Stimulated activated CD8-positive, alpha-beta memory T cell treated with anti-CD3 and anti-CD28 coated beads, Interleukin-15, amount 100 ng/mL, for 24 hours (primary cell): ENCODE results near the gene CERS6.

Experiments
- DNase-seq: peaks from one replicate; pipeline ENCODE4 v3.0.0-alpha.2; 2020; ENCODE audit warnings: low read depth

CERS6 gene

GRCh38 chr2:168530982-168531622, 75.0 kb downstream of the CERS6 start:
- DNase-seq: no peak

- no peak for DNase-seq
These were observed 78.9 kb downstream of the CERS6 start for GRCh38 chr2:168534926-168535325.

GRCh38 chr2:168536925-168537466, 80.9 kb downstream of the CERS6 start:
- DNase-seq: no peak

- DNase-seq: no peak
These were observed 82.1 kb downstream of the CERS6 start for GRCh38 chr2:168538133-168538532.

- no peak for DNase-seq
These were observed 82.5 kb downstream of the CERS6 start for GRCh38 chr2:168538534-168538933.

- no peak for DNase-seq
These were observed 83.9 kb downstream of the CERS6 start for GRCh38 chr2:168539945-168540344.

GRCh38 chr2:168541858-168542257, 85.8 kb downstream of the CERS6 start:
- DNase-seq: no peak

GRCh38 chr2:168543037-168543436, 87.0 kb downstream of the CERS6 start:
- no peak for DNase-seq

- no peak for DNase-seq
These were observed 87.9 kb downstream of the CERS6 start for GRCh38 chr2:168543935-168544334.

GRCh38 chr2:168545439-168546082, 89.5 kb downstream of the CERS6 start:
- DNase-seq: no peak

- DNase-seq: no peak
These were observed 94.6 kb downstream of the CERS6 start for GRCh38 chr2:168550670-168551069.

- no peak for DNase-seq
These were observed 96.4 kb downstream of the CERS6 start for GRCh38 chr2:168552450-168552856.

GRCh38 chr2:168555283-168555682, 99.2 kb downstream of the CERS6 start:
- no peak for DNase-seq

- DNase-seq: no peak
These were observed 103.1 kb downstream of the CERS6 start for GRCh38 chr2:168559187-168559586.

- no peak for DNase-seq
These were observed 104.9 kb downstream of the CERS6 start for GRCh38 chr2:168560817-168561499.

GRCh38 chr2:168561991-168562390, 105.9 kb downstream of the CERS6 start:
- no peak for DNase-seq

- no peak for DNase-seq
These were observed 106.9 kb downstream of the CERS6 start for GRCh38 chr2:168562971-168563370.

GRCh38 chr2:168564641-168565040, 108.6 kb downstream of the CERS6 start:
- DNase-seq: no peak

- DNase-seq: no peak
These were observed 109.0 kb downstream of the CERS6 start for GRCh38 chr2:168565112-168565511.

- DNase-seq: no peak
These were observed 109.4 kb downstream of the CERS6 start for GRCh38 chr2:168565512-168565911.

- DNase-seq: no peak
These were observed 111.0 kb downstream of the CERS6 start for GRCh38 chr2:168566974-168567665.

GRCh38 chr2:168567836-168568235, 111.8 kb downstream of the CERS6 start:
- DNase-seq: no peak
